PC-9 (cell line): Measurements from ENCODE around the gene KRTAP5-1.

Source experiments
- EZH2 ChIP-seq: fragments of 200-600 bp; sonication (generic); IDR thresholded peaks from 2 replicates; pipeline ENCODE4 v1.8.0; 2017; ENCODE audit warnings: antibody characterized with exemption, low read depth
- TF ChIP-seq, protein P1 (sequence below): fragments of 200-600 bp; sonication (generic); conservative IDR thresholded peaks from 2 replicates; pipeline ENCODE4 v1.6.1; 2017; ENCODE audit warnings: mixed run types, antibody characterized with exemption, mild to moderate bottlenecking, moderate library complexity

DNA sequence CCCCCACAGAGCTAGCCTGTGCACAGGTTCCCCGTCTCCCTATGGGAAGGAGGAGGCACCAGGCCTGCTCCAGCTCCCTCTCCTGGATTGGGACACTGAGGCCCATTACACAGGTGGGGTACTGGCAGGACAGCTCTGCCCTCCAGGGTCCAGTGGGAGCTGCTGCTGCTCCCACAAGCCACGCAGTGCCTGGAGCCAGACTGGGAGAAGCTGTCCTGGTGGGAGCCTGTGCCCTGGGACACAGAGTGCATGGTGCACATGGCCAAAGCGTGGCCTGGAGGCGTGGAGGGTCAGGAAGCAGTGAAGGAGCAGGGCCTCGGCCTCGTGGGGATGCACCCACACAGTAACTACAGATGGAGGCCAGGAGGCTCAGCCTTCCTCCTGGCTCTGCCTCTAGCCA is 40.5 kb downstream of the KRTAP5-1 start:
- TF ChIP-seq, protein P1, sequence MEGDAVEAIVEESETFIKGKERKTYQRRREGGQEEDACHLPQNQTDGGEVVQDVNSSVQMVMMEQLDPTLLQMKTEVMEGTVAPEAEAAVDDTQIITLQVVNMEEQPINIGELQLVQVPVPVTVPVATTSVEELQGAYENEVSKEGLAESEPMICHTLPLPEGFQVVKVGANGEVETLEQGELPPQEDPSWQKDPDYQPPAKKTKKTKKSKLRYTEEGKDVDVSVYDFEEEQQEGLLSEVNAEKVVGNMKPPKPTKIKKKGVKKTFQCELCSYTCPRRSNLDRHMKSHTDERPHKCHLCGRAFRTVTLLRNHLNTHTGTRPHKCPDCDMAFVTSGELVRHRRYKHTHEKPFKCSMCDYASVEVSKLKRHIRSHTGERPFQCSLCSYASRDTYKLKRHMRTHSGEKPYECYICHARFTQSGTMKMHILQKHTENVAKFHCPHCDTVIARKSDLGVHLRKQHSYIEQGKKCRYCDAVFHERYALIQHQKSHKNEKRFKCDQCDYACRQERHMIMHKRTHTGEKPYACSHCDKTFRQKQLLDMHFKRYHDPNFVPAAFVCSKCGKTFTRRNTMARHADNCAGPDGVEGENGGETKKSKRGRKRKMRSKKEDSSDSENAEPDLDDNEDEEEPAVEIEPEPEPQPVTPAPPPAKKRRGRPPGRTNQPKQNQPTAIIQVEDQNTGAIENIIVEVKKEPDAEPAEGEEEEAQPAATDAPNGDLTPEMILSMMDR, result no peak
- TF ChIP-seq EZH2, result no peak
